Tibial nerve (tissue), 3 donors: Measurements from ENCODE around the gene C1QTNF9B.

ENCODE experiments used
- EP300 ChIP-seq, 2 donors: sonication (generic); formaldehyde crosslinking; IDR thresholded peaks; one replicate each; pipeline ENCODE4 v1.6.1; 2017; ENCODE audit warnings: antibody characterized with exemption in 2 of 2, mild to moderate bottlenecking in 1 of 2
- POLR2A ChIP-seq, 2 donors: fragments of 450-650 bp; IDR thresholded peaks; one replicate each; pipeline ENCODE4 v1.6.1; 2017; ENCODE audit warnings: antibody characterized with exemption in 2 of 2, mild to moderate bottlenecking in 2 of 2, moderate library complexity in 2 of 2

DNA sequence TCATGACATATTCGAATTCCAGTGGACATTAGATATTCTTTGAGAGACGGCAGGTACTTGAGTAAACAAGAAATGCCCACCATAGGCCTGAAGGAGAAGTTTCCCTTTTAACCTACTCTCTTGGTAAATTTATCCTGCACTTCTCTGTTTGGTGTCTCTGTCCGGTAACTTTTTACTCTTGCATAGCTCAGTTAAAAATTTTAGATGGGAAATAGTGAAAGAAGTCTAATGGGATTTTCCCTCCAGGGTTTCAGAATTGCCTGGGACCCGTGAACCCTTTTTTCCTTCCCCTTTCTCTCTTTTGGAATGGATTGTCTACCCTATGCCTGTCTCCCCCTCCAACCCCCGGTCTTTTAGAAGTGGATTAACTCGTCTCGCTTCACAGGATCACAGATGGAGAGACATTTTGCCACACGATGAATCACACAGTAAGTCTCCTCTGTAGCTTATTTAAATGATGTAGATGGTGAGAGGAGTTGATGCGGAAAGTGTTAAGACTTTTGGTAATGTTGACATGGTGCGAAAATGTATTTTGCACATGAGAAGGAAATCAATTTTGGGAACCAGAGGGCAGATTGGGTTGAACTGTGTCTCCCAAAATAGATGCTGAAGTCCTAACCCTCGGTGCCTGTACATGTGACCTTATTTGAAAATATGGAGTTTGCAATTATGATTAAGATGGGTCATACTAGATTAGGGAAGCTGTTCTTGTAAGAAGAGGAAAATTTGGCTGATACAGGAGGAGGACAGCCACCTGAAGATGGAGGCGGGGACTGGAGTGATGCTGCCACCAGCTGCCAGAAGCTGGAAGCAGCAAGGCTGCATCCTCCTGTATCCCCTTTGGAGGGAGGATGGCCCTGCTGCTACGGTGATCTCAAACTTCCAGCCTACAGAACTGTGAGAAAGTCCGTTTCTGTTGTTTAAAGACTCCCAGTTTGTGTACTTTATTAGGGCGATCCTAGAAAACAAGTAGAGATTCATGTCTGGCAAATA lies 7.4 kb downstream of the C1QTNF9B start:
- no peak for TF ChIP-seq POLR2A (IDR thresholded peaks at IDR 0.05)
- no peak for TF ChIP-seq EP300 (IDR thresholded peaks at IDR 0.05)
